ENCODE results near the gene YBX3. TPM values are rescaled to one million over a fixed set of nuclear protein-coding genes. Genes with fewer than 3 reads are reported as not detected.

Gene YBX3
- polyA plus RNA-seq, 1 of the 3 experiments (the other 2 are of a cell fraction): 22.4 TPM

- no peaks in the 10 kb centered on the region for H3K79me2 ChIP-seq (ENCODE audit: insufficient read depth)
- 4% methylated on average over 4 of the region's 4 CpGs for WGBS (ENCODE audit: low lambda C conversion rate)
- no peaks in the 10 kb centered on the region for H3K9me2 ChIP-seq
- DNase-seq: no peak
- no peaks in the 10 kb centered on the region for H4K20me1 ChIP-seq (ENCODE audit: insufficient read depth)
- H3K36me3 ChIP-seq (replicated peaks in 1 of 2; ENCODE audit: control insufficient read depth in 1 of 2, insufficient read depth in 2 of 2, low read length in 1 of 2): no peaks in the 10 kb centered on the region
- H2AFZ ChIP-seq (ENCODE audit: low read depth): no peak overlapping the region
- H3K4me2 ChIP-seq: no peak overlapping the region
- H3K4me1 ChIP-seq (ENCODE audit: control insufficient read depth in 1 of 2, insufficient read depth in 2 of 2, low read depth in 1 of 2, low read length in 1 of 2): no peaks in the 10 kb centered on the region; a peak in 1 of 4 replicates
- peaks cover 35% of the 10 kb centered on the region; the same call in 1 of the 2 replicates for H3K27me3 ChIP-seq (ENCODE audit: insufficient read depth)
- ChIA-PET CTCF (interaction anchor here (1.0 kb wide), 1 partner anchor 32 kb away, joined by 3 read pairs; no protein-coding TSS in a partner anchor), POLR2A (no interaction called here)
- H3K9me3 ChIP-seq: no peaks in the 10 kb centered on the region
- no peaks in the 10 kb centered on the region for H3F3A ChIP-seq (replicated peaks; ENCODE audit: insufficient read depth)
- H3K4me3 ChIP-seq (ENCODE audit: low read depth in 2 of 2, low read length in 1 of 2): no peak overlapping the region
- TF ChIP-seq EZH2phosphoT487 (IDR thresholded peaks at IDR 0.05; ENCODE audit: borderline replicate concordance, low read depth) (no peak), RXRA (IDR thresholded peaks at IDR 0.05; ENCODE audit: borderline replicate concordance, low read depth) (no peak), RFX5 (IDR thresholded peaks at IDR 0.05; ENCODE audit: low read length) (no peak), IRF3 (IDR thresholded peaks at IDR 0.05; ENCODE audit: low read depth, low read length) (no peak)
- H3K9ac ChIP-seq: no peak overlapping the region
- peak overlapping the region in 1 of 2 experiments; percentile 1; a peak in 1 of 4 replicates for H3K27ac ChIP-seq (ENCODE audit: low read depth in 2 of 2, low read length in 1 of 2)
Measured at GRCh38 chr12:10718279-10718821, 4.8 kb downstream of the YBX3 start.

- 0 out of 2 replicates have a peak overlapping the region, but pooled peaks have one; percentile 9 for H3K4me2 ChIP-seq
- H4K20me1 ChIP-seq (ENCODE audit: insufficient read depth): no peaks in the 10 kb centered on the region
- WGBS (ENCODE audit: low lambda C conversion rate): 5% methylated on average over 2 of the region's 2 CpGs
- H3K36me3 ChIP-seq (replicated peaks in 1 of 2; ENCODE audit: control insufficient read depth in 1 of 2, insufficient read depth in 2 of 2, low read length in 1 of 2): no peaks in the 10 kb centered on the region
- H3K9ac ChIP-seq: no peak overlapping the region
- no peaks in the 10 kb centered on the region for H3K9me2 ChIP-seq
- H3K79me2 ChIP-seq (ENCODE audit: insufficient read depth): no peaks in the 10 kb centered on the region
- H3K9me3 ChIP-seq: no peaks in the 10 kb centered on the region
- H3K4me1 ChIP-seq (ENCODE audit: control insufficient read depth in 1 of 2, insufficient read depth in 2 of 2, low read depth in 1 of 2, low read length in 1 of 2): no peaks in the 10 kb centered on the region; a peak in 1 of 4 replicates
- H3K4me3 ChIP-seq (ENCODE audit: low read depth in 2 of 2, low read length in 1 of 2): no peak overlapping the region
- TF ChIP-seq RCOR1 (IDR thresholded peaks at IDR 0.05; ENCODE audit: low read length) (no peak), GATA2 (CRISPR knock-in tag; IDR thresholded peaks at IDR 0.05) (no peak), POLR2AphosphoS5 (IDR thresholded peaks at IDR 0.05; ENCODE audit: low read depth, low read length) (no peak), YY1 (IDR thresholded peaks at IDR 0.05; ENCODE audit: low read depth) (no peak), CTCF (IDR thresholded peaks at IDR 0.05) (no peak), TAF1 (IDR thresholded peaks at IDR 0.05; ENCODE audit: borderline replicate concordance, low read depth, low read length) (no peak), JUND (IDR thresholded peaks at IDR 0.05) (no peak), SIN3A (IDR thresholded peaks at IDR 0.05; ENCODE audit: borderline replicate concordance, low read depth, low read length) (no peak), EZH2phosphoT487 (IDR thresholded peaks at IDR 0.05; ENCODE audit: borderline replicate concordance, low read depth) (no peak), ELF1 (IDR thresholded peaks at IDR 0.05) (no peak), RFX5 (IDR thresholded peaks at IDR 0.05; ENCODE audit: low read length) (no peak)
- TF ChIP-seq, protein P1, sequence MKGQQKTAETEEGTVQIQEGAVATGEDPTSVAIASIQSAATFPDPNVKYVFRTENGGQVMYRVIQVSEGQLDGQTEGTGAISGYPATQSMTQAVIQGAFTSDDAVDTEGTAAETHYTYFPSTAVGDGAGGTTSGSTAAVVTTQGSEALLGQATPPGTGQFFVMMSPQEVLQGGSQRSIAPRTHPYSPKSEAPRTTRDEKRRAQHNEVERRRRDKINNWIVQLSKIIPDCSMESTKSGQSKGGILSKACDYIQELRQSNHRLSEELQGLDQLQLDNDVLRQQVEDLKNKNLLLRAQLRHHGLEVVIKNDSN (IDR thresholded peaks at IDR 0.05; ENCODE audit: borderline replicate concordance, low read depth): no peak
- no peak overlapping the region for H2AFZ ChIP-seq (ENCODE audit: low read depth)
- DNase-seq: no peak
- no peaks in the 10 kb centered on the region for H3F3A ChIP-seq (replicated peaks; ENCODE audit: insufficient read depth)
- CTCF ChIA-PET: no interaction called here
- H3K27me3 ChIP-seq (ENCODE audit: insufficient read depth): peaks cover 33% of the 10 kb centered on the region; the same call in 1 of the 2 replicates
- 0 out of 4 replicates have a peak overlapping the region, but pooled peaks of 1 of the 2 experiments have one; percentile 0 for H3K27ac ChIP-seq (ENCODE audit: low read depth in 2 of 2, low read length in 1 of 2)
- POLR2A ChIA-PET: no interaction called here
Measured at GRCh38 chr12:10717410-10717809, 5.7 kb downstream of the YBX3 start.
